GM23338 (cell line): Measurements from ENCODE around the gene SNX5. TPM values are rescaled to one million over a fixed set of nuclear protein-coding genes. Genes with fewer than 3 reads are reported as not detected.

Source experiments
- ATAC-seq: fragments of 200-7000 bp; cut with Tn5 transposase; 3 replicates; pipeline ENCODE4 v1.9.1; 2020
- DNase-seq: peaks from one replicate; pipeline ENCODE4 v3.0.0-alpha.2; 2015; ENCODE audit warnings: low spot score
- H2AFZ ChIP-seq: fragments of 200-600 bp; sonication (generic); 2 replicates; pipeline ENCODE4 v1.8.0; 2016; ENCODE audit warnings: antibody characterized with exemption, mild to moderate bottlenecking, moderate library complexity
- H3F3A ChIP-seq: fragments of 200-600 bp; sonication (generic); replicated peaks from 2 replicates; pipeline ENCODE4 v1.8.0; 2017; ENCODE audit warnings: antibody characterized with exemption, mixed run types, low read depth
- H3K27ac ChIP-seq: fragments of 200-600 bp; sonication (generic); 2 replicates; pipeline ENCODE4 v1.6.1; 2016; ENCODE audit warnings: low read depth
- H3K27me3 ChIP-seq: fragments of 200-600 bp; sonication (generic); 2 replicates; pipeline ENCODE4 v1.8.0; 2016; ENCODE audit warnings: mild to moderate bottlenecking, mixed run types, moderate library complexity; ENCODE audit not compliant: insufficient read depth
- H3K36me3 ChIP-seq: fragments of 200-600 bp; sonication (generic); 2 replicates; pipeline ENCODE4 v1.8.0; 2016; ENCODE audit warnings: mild to moderate bottlenecking; ENCODE audit not compliant: insufficient read depth
- H3K4me1 ChIP-seq: fragments of 200-600 bp; sonication (generic); 2 replicates; pipeline ENCODE4 v1.8.0; 2016; ENCODE audit warnings: mild to moderate bottlenecking, moderate library complexity; ENCODE audit not compliant: insufficient read depth
- H3K4me2 ChIP-seq: fragments of 200-600 bp; sonication (generic); 2 replicates; pipeline ENCODE4 v1.7.1; 2017; ENCODE audit warnings: mixed run types
- H3K4me3 ChIP-seq: fragments of 200-600 bp; sonication (generic); 2 replicates; pipeline ENCODE4 v1.6.1; 2016; ENCODE audit warnings: mixed run types
- H3K79me2 ChIP-seq: fragments of 200-600 bp; sonication (generic); replicated peaks from 2 replicates; pipeline ENCODE4 v1.8.0; 2017; ENCODE audit warnings: mild to moderate bottlenecking; ENCODE audit not compliant: insufficient read depth
- H3K9me2 ChIP-seq: fragments of 200-600 bp; sonication (generic); 2 replicates; pipeline ENCODE4 v1.8.0; 2017; ENCODE audit not compliant: insufficient read depth
- H4K20me1 ChIP-seq: fragments of 200-600 bp; sonication (generic); replicated peaks from 2 replicates; pipeline ENCODE4 v1.8.0; 2017; ENCODE audit warnings: mild to moderate bottlenecking; ENCODE audit not compliant: insufficient read depth
- H3K27ac Mint-ChIP-seq: 2 replicates; pipeline ENCODE4 v1.8.0; 2020; ENCODE audit warnings: inconsistent platforms, mild to moderate bottlenecking, moderate library complexity, mixed read lengths
- H3K27me3 Mint-ChIP-seq: 3 replicates; pipeline ENCODE4 v1.8.0; 2022; ENCODE audit warnings: low read depth, mild to moderate bottlenecking, moderate library complexity, mixed read lengths, inconsistent platforms; ENCODE audit not compliant: insufficient read depth, poor library complexity
- H3K36me3 Mint-ChIP-seq: 3 replicates; pipeline ENCODE4 v1.8.0; 2021; ENCODE audit warnings: low read depth, mild to moderate bottlenecking, inconsistent platforms, moderate library complexity, mixed read lengths
- H3K4me1 Mint-ChIP-seq: 3 replicates; pipeline ENCODE4 v1.8.0; 2020; ENCODE audit warnings: mild to moderate bottlenecking, inconsistent platforms, mixed read lengths
- H3K4me3 Mint-ChIP-seq: 3 replicates; pipeline ENCODE4 v1.8.0; 2021; ENCODE audit warnings: moderate library complexity, mild to moderate bottlenecking, inconsistent platforms, mixed read lengths
- H3K9me3 Mint-ChIP-seq: 3 replicates; pipeline ENCODE4 v1.8.0; 2020; ENCODE audit warnings: moderate library complexity, mild to moderate bottlenecking, inconsistent platforms, mixed read lengths
- CREB1 ChIP-seq: fragments of 250-450 bp; sonication (Bioruptor Pico); IDR thresholded peaks from 2 replicates; pipeline ENCODE4 v1.5.0; 2020; ENCODE audit warnings: low read depth, mild to moderate bottlenecking, moderate library complexity
- CTCF ChIP-seq, 2 experiments: fragments of 200-600 bp in 1 of 2; sonication (generic) in 1 of 2; conservative IDR thresholded peaks; 2 replicates each; pipeline versions ENCODE4 v1.5.1 to v1.6.1; 2016 to 2017; ENCODE audit warnings: antibody characterized with exemption in 2 of 2, low read depth in 2 of 2, mild to moderate bottlenecking in 2 of 2, moderate library complexity in 1 of 2
- ETS1 ChIP-seq: IDR thresholded peaks from 2 replicates; pipeline ENCODE4 v1.6.1; 2016; ENCODE audit warnings: antibody characterized with exemption
- EZH2 ChIP-seq: fragments of 200-600 bp; sonication (generic); IDR thresholded peaks from one replicate; pipeline ENCODE4 v1.8.0; 2017; ENCODE audit warnings: antibody characterized with exemption, mild to moderate bottlenecking, low read depth; ENCODE audit not compliant: unreplicated experiment
- EZH2phosphoT487 ChIP-seq: fragments of 200-600 bp; sonication (generic); IDR thresholded peaks from one replicate; pipeline ENCODE4 v1.8.1; 2018; ENCODE audit warnings: antibody characterized with exemption; ENCODE audit not compliant: unreplicated experiment
- JUNB ChIP-seq: IDR thresholded peaks from one replicate; pipeline ENCODE4 v1.6.1; 2016; ENCODE audit warnings: antibody characterized with exemption; ENCODE audit not compliant: unreplicated experiment
- STAT1 ChIP-seq: IDR thresholded peaks from one replicate; pipeline ENCODE4 v1.6.1; 2016; ENCODE audit warnings: antibody characterized with exemption; ENCODE audit not compliant: unreplicated experiment
- ZNF114 ChIP-seq: fragments of 250-450 bp; sonication (Bioruptor Pico); IDR thresholded peaks from 2 replicates; pipeline ENCODE4 v1.5.0; 2020; ENCODE audit warnings: mild to moderate bottlenecking, moderate library complexity
- ZNF331 ChIP-seq: fragments of 250-450 bp; sonication (Bioruptor Pico); IDR thresholded peaks from 2 replicates; pipeline ENCODE4 v1.5.0; 2020; ENCODE audit warnings: low read depth, mild to moderate bottlenecking, moderate library complexity
- ZNF462 ChIP-seq: fragments of 250-450 bp; sonication (Bioruptor Pico); IDR thresholded peaks from 2 replicates; pipeline ENCODE4 v1.5.0; 2020; ENCODE audit warnings: mild to moderate bottlenecking, moderate library complexity
- polyA plus RNA-seq: library from polyadenylated mRNA; unstranded; fragments of >200 nt; fragmentation: Nextera tagmentation; extraction: Ambion mirVana; gene quantifications from 2 replicates; pipeline ENCODE4 v1.2.1, GENCODE V29; 2016
- total RNA-seq: library from RNA; depleted of rRNA; stranded (reverse); fragments of >200 nt; shearing (Covaris generic); gene quantifications from 2 replicates; pipeline ENCODE4 v1.2.3, GENCODE V29; 2014

The SNX5 gene
- total and polyA plus RNA-seq, 2 experiments from 2014 or later, result 167 to 287 TPM

GRCh38 chr20:17985388-17986018 is 16.9 kb upstream of the SNX5 start:
- Mint-ChIP-seq H3K27me3 (no peaks in the 10 kb centered on the region), H3K9me3 (no peaks in the 10 kb centered on the region), H3K4me1 (peaks cover 15% of the 10 kb centered on the region), H3K36me3 (peaks cover 43% of the 10 kb centered on the region), H3K27ac (no peak overlapping the region), H3K4me3 (no peak overlapping the region)
- Histone ChIP-seq H2AFZ (no peak overlapping the region), H3K27ac (no peak overlapping the region), H3K4me3 (no peak overlapping the region), H3K27me3 (no peaks in the 10 kb centered on the region), H3K4me1 (peaks cover 31% of the 10 kb centered on the region), H4K20me1 (peaks cover 22% of the 10 kb centered on the region), H3K36me3 (peaks cover 25% of the 10 kb centered on the region; the same call in 1 of the 2 replicates), H3F3A (0 out of 2 replicates have a peak, but pooled peaks cover under 1% of the 10 kb centered on the region), H3K9me2 (no peaks in the 10 kb centered on the region), H3K79me2 (peaks cover 83% of the 10 kb centered on the region), H3K4me2 (no peak overlapping the region)
- ATAC-seq, result no peak
- TF ChIP-seq ETS1 (no peak), ZNF462 (CRISPR knock-in tag) (no peak), STAT1 (no peak), JUNB (no peak), EZH2phosphoT487 (no peak), ZNF114 (CRISPR knock-in tag) (no peak), ZNF331 (CRISPR knock-in tag) (no peak), EZH2 (no peak), CREB1 (no peak), CTCF (conservative IDR thresholded peaks at IDR 0.05; ENCODE audit: low read depth in 2 of 2) (no peak)
- DNase-seq, result no peak
